Osteoblast (primary cell): ENCODE measurements around the gene MYLK. TPM values are rescaled to one million over a fixed set of nuclear protein-coding genes. Genes with fewer than 3 reads are reported as not detected.

Source experiments
- DNase-seq: peaks from one replicate; pipeline ENCODE4 v3.0.0; 2011; ENCODE audit warnings: low spot score, mixed read lengths; ENCODE audit not compliant: insufficient read length; ENCODE audit errors: missing footprints
- H2AFZ ChIP-seq: 2 replicates; pipeline ENCODE4 v1.6.0; 2011; ENCODE audit warnings: mild to moderate bottlenecking, low read length
- H3K27ac ChIP-seq: 2 replicates; pipeline ENCODE4 v1.5.1; 2011; ENCODE audit warnings: mild to moderate bottlenecking, low read depth, low read length, moderate library complexity
- H3K27me3 ChIP-seq: 2 replicates; pipeline ENCODE4 v1.6.0; 2012; ENCODE audit warnings: mild to moderate bottlenecking, control low read depth, inconsistent platforms, low read length, moderate library complexity; ENCODE audit not compliant: insufficient read depth
- H3K36me3 ChIP-seq: 2 replicates; pipeline ENCODE4 v1.5.1; 2011; ENCODE audit warnings: mild to moderate bottlenecking, low read length, control low read depth, moderate library complexity; ENCODE audit not compliant: insufficient read depth
- H3K4me1 ChIP-seq: 2 replicates; pipeline ENCODE4 v1.5.1; 2011; ENCODE audit warnings: mild to moderate bottlenecking, low read length, control low read depth, moderate library complexity; ENCODE audit not compliant: insufficient read depth
- H3K4me2 ChIP-seq: 2 replicates; pipeline ENCODE4 v1.6.0; 2011; ENCODE audit warnings: mild to moderate bottlenecking, low read length; ENCODE audit not compliant: insufficient read depth
- H3K4me3 ChIP-seq: fragments of 200-600 bp; sonication (generic); 3 replicates; pipeline ENCODE4 v1.5.1; 2012; ENCODE audit warnings: mild to moderate bottlenecking, low read length, inconsistent platforms; ENCODE audit not compliant: insufficient read depth
- H3K79me2 ChIP-seq: 2 replicates; pipeline ENCODE4 v1.6.0; 2012; ENCODE audit warnings: mild to moderate bottlenecking, low read length, control low read depth, inconsistent platforms; ENCODE audit not compliant: insufficient read depth
- H3K9me3 ChIP-seq: 2 replicates; pipeline ENCODE4 v1.5.1; 2011; ENCODE audit warnings: low read depth, low read length, control low read depth
- H4K20me1 ChIP-seq: 2 replicates; pipeline ENCODE4 v1.6.0; 2012; ENCODE audit warnings: mild to moderate bottlenecking, low read length, control low read depth; ENCODE audit not compliant: insufficient read depth
- CTCF ChIP-seq: IDR thresholded peaks from 2 replicates; pipeline ENCODE4 v1.5.1; 2011; ENCODE audit warnings: mild to moderate bottlenecking, low read depth, low read length, moderate library complexity; ENCODE audit errors: extremely low read depth
- total RNA-seq: library from RNA; depleted of rRNA; stranded (reverse); fragments of >200 nt; gene quantifications from 2 replicates; pipeline ENCODE4 v1.2.3, GENCODE V29; 2012

The MYLK gene
- total RNA-seq, 1 donor, result 268 TPM

DNA sequence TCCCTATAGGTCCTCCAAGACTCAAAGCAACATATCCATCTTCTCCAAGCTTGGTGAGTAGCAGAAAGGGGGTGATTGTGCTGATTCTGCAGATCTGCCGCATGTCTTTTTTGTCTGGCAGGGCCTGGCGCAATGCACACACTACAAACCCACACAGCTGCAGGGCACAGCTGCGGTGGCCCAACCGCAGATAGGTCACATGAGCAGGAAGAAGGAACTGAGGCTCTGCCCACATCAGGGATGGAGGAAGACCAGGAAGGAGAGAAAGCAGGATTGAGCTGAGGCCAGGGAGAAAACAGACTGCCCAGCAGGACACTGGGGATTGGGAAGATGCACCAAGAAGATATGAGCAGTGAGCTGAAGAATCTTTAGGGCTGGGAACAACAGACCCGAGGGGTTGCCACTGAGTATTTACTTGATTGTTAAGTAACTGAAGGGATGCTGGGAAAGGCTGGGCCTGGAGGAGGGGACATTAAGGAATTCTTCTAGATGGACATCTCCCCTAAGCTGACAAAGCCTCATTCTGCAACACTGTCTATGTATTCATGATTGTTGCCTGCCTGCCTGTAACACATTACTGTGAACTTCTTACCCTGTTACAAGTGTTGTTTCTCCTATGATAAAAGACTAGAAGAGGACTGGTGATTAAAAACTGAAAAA lies 126.7 kb downstream of the MYLK start:
- H3K36me3 ChIP-seq, result peaks cover 19% of the 10 kb centered on the region
- no peak for TF ChIP-seq CTCF
- no peak overlapping the region for H2AFZ ChIP-seq
- H3K9me3 ChIP-seq, result no peaks in the 10 kb centered on the region
- H3K79me2 ChIP-seq, result peaks cover 26% of the 10 kb centered on the region
- DNase-seq, result peak; percentile 52
- H3K4me2 ChIP-seq, result peak overlapping the region; percentile 66
- H4K20me1 ChIP-seq, result no peaks in the 10 kb centered on the region
- H3K4me1 ChIP-seq, result peaks cover 56% of the 10 kb centered on the region
- peak overlapping the region; percentile 26 for H3K4me3 ChIP-seq
- H3K27me3 ChIP-seq, result no peaks in the 10 kb centered on the region
- H3K27ac ChIP-seq, result peak overlapping the region; percentile 76

GRCh38 chr3:123755501-123755900 lies 128.6 kb downstream of the MYLK start:
- H3K27me3 ChIP-seq, result no peaks in the 10 kb centered on the region
- no peak overlapping the region for H3K27ac ChIP-seq
- H2AFZ ChIP-seq, result no peak overlapping the region
- no peak overlapping the region for H3K4me3 ChIP-seq
- H3K9me3 ChIP-seq, result no peaks in the 10 kb centered on the region
- no peak for DNase-seq
- H3K79me2 ChIP-seq, result peaks cover 32% of the 10 kb centered on the region
- H3K4me1 ChIP-seq, result peaks cover 62% of the 10 kb centered on the region
- peaks cover 18% of the 10 kb centered on the region for H3K36me3 ChIP-seq
- H3K4me2 ChIP-seq, result no peak overlapping the region
- TF ChIP-seq CTCF, result no peak
- H4K20me1 ChIP-seq, result no peaks in the 10 kb centered on the region

DNA sequence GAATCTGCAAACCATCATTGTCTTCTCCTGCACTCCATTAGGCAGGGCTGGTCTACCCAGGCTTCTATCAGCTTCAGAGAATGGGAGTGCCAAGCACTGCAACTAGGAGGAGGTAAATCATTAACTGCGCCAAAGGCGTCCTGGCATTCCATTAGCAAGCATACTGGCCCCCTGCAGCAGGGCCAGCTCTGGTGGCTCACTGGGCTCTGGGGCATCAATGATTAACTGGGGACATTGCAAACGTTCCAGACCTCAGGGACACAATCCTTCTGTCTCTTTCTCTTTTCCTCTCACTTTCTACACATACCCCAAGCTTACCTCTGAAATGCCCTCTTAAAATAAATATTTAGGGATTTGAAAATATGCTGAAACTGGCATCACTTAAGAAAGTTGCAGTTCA lies 129.0 kb downstream of the MYLK start:
- H3K4me3 ChIP-seq, result no peak overlapping the region
- H3K9me3 ChIP-seq, result no peaks in the 10 kb centered on the region
- H4K20me1 ChIP-seq, result no peaks in the 10 kb centered on the region
- H3K27ac ChIP-seq, result no peak overlapping the region
- DNase-seq, result no peak
- H2AFZ ChIP-seq, result no peak overlapping the region
- H3K27me3 ChIP-seq, result no peaks in the 10 kb centered on the region
- H3K36me3 ChIP-seq, result peaks cover 18% of the 10 kb centered on the region
- no peak for TF ChIP-seq CTCF
- peaks cover 66% of the 10 kb centered on the region for H3K4me1 ChIP-seq
- peaks cover 32% of the 10 kb centered on the region for H3K79me2 ChIP-seq
- no peak overlapping the region for H3K4me2 ChIP-seq

GRCh38 chr3:123753286-123753685 lies 130.8 kb downstream of the MYLK start:
- Histone ChIP-seq H3K36me3 (peaks cover 29% of the 10 kb centered on the region), H3K79me2 (peaks cover 32% of the 10 kb centered on the region), H3K4me3 (no peak overlapping the region), H3K27ac (no peak overlapping the region), H2AFZ (no peak overlapping the region), H3K27me3 (no peaks in the 10 kb centered on the region), H3K4me1 (peaks cover 59% of the 10 kb centered on the region), H4K20me1 (no peaks in the 10 kb centered on the region), H3K9me3 (no peaks in the 10 kb centered on the region), H3K4me2 (no peak overlapping the region)
- no peak for DNase-seq
- TF ChIP-seq CTCF, result no peak
